ENCODE results near the gene PRRG3.

DNA sequence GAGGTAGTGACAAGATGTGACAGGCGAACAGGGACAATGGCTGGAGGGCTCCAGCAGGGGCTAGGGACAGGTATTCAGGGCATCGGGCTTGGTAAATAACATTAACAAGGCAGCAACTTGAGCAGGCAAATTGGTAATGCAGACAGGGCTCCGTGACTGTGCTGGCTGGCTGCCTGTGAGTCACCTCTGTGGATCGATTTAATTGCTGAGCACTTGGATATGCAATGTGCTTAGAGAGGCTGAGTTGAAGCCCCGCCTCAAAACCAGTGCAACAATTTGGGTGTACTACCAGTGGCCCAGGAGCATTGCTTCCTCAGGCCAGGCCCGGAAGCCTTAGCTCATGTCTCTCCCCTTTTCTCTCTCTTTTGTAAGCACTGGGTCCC lies 58.8 kb downstream of the PRRG3 start:
- TF ChIP-seq, protein P1, sequence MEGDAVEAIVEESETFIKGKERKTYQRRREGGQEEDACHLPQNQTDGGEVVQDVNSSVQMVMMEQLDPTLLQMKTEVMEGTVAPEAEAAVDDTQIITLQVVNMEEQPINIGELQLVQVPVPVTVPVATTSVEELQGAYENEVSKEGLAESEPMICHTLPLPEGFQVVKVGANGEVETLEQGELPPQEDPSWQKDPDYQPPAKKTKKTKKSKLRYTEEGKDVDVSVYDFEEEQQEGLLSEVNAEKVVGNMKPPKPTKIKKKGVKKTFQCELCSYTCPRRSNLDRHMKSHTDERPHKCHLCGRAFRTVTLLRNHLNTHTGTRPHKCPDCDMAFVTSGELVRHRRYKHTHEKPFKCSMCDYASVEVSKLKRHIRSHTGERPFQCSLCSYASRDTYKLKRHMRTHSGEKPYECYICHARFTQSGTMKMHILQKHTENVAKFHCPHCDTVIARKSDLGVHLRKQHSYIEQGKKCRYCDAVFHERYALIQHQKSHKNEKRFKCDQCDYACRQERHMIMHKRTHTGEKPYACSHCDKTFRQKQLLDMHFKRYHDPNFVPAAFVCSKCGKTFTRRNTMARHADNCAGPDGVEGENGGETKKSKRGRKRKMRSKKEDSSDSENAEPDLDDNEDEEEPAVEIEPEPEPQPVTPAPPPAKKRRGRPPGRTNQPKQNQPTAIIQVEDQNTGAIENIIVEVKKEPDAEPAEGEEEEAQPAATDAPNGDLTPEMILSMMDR (IDR thresholded peaks at IDR 0.05; ENCODE audit: low read length), result no peak
- TF ChIP-seq EZH2 (optimal IDR thresholded peaks at IDR 0.05; ENCODE audit: low read depth, low read length) (no peak), EZH2phosphoT487 (IDR thresholded peaks at IDR 0.05; ENCODE audit: low read length) (no peak)
